NCI-H2081 (cell line): ENCODE results near the gene EXOSC5.
"Not testable (repeated sequence)": the region's sequence is repeated elsewhere in the genome, so short reads cannot be mapped to it uniquely, and the experiment has no call there.

Experiments
- DNase-seq, 2 experiments: peaks; one replicate each; lab custom pipeline; 2025; lab: John Stamatoyannopoulos, UW

The EXOSC5 gene

DNA sequence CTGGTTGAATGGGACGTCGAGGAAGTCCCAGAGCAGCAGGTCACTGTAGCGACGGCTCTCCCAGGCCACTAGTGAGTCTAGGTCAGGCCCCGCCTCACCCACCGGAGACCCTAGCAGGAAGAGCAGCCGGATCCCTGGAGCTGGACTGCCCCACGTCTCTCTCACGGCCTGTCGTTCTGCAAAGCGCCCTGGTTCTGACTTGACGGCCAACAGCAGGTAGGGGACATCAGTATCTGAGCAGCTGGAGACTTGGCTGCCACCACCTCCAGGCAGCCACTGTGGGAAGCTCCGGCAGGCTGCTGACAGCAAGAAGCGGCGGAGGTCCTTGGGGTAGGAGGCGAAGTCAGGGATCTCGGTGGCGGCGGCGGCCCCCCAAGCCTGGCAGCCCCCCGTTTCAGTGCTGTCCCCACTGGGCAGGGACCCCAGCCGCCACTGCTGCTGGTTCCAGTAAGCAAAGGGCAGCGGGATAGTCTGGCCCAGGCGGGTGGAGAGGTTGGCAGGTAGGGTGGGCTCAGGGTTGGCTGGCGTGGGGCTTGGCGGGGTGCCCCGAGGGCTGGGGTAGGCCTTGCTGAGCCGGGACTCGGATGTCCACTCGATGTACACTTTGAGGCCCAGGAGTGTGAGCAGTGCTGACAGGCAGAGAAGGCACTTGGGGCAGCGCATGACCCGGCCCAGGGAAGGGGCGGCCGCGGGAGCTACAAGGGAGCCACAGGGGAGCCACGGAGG, 29.1 kb upstream of the EXOSC5 start:
- no peak for DNase-seq

DNA sequence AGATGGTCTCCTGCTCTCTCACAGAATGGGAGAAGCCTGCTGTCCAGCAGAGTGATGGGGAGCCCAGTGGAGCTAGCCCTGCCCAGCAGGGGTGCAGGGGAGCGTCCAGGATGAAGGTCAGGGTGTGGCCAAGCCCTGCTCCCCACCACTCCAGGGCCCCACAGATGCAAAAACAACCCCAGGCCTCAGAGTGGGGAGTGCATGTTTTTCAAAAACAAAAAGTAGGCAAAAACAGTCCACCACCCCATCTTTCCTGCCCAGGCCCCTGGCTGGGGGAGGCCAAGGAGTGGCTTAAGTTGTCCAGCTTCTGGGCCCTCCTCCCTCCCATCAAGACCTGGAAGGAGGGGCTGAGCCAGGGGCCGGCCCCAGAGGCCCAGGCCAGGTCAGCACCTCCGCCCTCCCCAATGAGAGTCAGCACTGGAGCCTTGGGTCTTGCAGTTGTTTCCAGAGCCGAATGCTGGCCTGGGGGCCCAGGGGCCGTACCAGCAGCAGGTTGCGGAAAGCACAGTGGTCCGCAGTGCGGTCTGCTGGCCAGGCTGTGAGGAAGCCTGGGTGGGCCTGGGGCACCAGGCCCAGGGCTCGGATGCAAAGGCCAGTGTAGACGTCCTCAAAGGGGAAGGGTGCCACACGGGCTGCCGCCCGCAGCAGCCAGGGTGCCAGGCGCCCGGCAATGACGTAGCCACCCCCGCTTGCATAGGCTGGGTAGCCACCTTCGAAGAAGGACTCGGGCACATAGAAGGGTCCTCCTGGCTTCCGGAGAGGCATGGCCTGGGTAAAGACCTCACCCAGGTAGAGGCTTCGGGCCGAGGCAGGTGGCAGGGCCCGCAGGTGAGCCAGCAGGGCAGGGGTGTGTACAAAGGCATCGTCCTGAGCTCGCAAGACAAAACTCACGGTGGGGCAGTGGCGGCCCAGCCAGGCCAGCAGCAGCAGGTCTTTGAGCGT, 28.3 kb upstream of the EXOSC5 start:
- DNase-seq: no peak

DNA sequence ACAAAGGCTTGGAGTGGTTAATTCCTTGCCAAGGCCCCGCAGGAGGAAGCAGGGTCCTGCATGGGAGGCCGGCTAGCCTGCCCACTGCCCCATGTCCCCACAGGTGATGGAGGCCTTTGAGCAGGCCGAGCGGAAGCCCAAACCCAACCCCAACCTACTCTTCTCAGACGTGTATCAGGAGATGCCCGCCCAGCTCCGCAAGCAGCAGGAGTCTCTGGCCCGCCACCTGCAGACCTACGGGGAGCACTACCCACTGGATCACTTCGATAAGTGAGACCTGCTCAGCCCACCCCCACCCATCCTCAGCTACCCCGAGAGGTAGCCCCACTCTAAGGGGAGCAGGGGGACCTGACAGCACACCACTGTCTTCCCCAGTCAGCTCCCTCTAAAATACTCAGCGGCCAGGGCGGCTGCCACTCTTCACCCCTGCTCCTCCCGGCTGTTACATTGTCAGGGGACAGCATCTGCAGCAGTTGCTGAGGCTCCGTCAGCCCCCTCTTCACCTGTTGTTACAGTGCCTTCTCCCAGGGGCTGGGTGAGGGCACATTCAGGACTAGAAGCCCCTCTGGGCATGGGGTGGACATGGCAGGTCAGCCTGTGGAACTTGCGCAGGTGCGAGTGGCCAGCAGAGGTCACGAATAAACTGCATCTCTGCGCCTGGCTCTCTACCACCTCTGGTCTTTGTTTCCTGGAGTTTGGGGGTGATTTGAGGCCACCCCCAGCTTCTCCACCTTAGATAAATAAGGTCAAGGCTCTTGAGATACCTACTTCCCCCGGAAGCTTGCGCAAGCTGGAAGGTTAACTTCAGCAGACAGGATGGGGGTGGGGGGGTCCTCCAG, 27.4 kb upstream of the EXOSC5 start:
- DNase-seq: no peak

DNA sequence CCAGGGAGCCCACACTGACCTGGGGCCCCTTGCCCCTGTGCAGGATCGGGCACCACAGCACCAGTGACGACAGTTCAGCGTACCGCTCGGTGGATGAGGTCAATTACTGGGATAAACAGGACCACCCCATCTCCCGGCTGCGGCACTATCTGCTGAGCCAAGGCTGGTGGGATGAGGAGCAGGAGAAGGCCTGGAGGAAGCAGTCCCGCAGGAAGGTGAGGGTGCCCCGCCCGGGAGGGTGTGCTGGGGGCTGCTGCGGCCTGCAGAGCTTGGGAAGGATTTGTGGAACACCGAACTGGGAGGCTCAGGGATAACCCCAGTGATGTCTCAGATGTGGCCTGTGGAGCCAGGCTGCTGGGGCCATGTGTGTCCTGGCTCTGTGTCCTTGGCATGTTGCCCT, 25.8 kb upstream of the EXOSC5 start:
- no peak for DNase-seq

DNA sequence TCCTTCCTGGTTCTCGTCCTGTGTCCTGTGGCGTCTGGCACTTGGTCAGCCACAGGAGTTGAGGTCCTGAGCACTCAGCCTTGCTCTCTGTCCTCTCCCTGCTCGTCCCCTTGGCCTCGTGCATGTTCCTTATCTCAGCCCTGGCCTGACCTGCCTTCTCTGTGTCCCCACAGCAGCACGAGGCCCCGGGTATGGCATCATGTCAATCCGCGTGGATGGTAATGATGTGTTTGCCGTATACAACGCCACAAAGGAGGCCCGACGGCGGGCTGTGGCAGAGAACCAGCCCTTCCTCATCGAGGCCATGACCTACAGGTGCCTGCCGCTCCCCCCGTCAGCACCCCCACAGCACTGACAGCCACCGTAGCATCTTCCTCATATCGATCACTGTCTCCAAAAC, 25.3 kb upstream of the EXOSC5 start:
- DNase-seq: no peak

DNA sequence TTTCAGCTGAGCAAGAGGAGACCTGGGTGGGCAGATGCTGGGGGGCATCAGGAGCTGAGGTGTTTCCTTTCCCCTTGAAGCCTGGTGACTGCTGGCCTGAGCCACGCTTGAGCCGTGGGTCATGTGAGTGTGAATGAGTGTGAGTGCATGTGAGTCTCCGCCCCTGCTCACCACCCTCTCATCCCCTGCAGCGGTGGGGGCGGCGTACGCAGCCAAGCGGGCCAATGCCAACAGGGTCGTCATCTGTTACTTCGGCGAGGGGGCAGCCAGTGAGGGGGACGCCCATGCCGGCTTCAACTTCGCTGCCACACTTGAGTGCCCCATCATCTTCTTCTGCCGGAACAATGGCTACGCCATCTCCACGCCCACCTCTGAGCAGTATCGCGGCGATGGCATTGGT, 24.8 kb upstream of the EXOSC5 start:
- no peak for DNase-seq

DNA sequence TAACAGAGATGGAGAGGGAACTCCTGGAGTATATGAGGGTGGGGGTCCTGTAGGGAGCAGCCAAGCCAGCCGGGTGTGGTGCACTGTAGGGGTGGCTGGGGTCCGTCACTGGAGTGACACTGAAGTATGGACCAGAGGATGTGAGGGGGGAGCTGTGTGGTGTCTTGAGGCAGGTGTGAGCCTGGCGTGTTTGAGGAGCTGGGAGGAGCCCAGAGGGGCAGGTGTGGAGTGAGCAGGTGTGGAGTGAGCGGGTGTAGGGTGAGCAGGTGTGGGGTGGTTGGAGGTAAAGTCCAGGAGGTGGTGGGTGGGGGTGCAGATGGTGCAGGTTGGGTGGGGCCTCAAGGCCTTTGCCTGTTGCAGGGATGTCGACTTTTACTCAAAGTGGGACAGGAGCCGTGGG, 24.2 kb upstream of the EXOSC5 start:
- peak in 1 of 2 experiments; percentile 14 for DNase-seq

DNA sequence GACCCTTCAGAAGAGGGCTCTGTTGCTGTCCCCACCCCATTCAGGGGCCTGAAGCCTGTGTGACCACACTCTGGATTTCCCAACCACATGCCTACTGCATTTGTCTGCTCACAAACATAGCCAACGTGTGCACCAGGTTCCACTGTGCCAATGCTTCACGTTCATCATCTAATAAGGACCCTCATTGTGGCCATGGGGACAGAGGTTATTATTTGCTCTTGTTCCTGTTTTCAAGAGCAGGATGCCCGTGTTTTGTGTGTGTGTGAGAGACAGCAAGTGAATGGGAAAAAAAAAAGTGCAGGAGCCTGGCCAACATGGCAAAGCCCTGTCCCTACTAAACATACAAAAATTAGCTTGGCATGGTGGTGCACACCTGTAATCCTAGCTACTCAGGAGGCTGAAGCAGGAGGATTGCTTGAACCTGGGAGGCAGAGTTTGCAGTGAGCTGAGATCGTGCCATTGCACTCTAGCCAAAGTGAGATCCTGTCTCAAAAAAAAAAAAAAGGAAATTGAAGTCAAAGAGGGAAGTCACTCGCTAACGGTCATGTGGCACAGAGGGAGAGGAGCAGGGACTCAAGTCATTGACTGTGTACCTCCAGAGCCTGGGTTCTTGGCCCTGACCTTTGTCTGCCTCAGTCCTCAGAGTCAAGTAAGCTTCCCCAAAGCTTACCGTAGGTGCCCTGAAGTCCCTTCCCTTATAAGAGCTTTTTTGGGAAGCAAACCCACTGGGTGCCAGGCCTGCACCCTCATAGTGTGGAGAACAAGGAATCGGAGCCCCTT, 23.1 kb upstream of the EXOSC5 start:
- no peak for DNase-seq

DNA sequence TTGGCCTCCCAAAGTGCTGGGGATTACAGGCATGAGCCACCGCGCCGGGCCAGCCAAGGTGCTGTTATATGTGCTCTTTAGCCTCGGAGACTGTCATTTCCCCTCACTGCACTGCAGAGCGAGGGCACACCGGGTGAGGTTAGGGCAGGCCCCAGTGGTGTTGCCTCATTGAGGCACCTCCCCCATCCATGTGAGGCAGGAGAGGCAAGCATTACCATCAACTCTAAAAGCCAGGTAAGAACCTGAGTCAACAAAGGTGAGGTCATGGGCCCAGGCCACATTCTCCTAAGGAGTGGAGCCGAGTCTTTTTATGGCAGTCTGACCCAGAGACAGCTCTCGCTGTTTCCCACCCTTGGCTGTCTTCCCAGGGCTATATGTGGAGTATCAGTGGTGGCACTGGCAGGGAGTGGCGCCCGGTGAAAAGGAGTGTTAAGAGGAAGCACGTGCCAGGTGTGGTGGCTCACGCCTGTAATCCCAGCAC, 19.1 kb upstream of the EXOSC5 start:
- DNase-seq: no peak

DNA sequence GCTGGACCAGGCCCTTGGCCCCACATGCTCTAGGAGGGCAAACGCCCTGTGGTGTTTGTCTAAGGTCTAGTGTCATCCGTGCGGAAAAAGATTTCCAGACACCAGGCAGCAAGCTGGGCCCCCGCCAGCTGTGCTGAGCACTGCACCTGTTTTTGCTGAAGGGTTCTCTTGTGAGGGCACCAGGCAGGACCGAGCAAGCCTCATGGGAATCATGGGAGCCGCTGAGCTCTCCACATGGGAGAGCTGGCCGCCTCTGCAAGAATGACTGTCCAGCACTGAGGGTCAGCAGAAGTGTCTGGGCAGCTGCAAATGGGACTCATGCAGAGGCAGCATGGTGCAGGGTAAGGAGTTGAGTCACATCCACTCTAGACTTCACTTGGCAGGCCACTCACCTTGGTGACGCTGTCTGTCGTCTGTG, 18.0 kb upstream of the EXOSC5 start:
- DNase-seq: no peak

DNA sequence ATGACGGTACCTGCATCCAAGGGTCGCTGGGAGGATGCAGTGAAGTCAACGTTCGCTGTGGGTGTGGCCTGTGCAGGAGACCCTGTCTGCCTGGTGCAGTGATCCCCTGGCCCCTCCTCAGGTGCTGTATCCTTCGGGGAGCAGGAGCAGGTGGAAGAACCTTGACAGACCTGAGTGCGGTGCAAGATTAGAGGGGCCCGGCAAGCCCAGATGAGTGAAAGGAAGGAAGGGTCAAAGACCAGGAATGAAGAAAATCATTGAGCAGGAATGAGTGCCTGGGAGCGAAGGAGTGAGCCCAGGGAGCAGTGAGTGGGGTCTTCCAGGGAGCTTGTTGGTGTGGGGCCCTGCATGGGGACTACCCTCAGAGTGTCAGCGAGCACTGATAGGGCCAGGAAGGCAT, 17.3 kb upstream of the EXOSC5 start:
- DNase-seq: no peak

DNA sequence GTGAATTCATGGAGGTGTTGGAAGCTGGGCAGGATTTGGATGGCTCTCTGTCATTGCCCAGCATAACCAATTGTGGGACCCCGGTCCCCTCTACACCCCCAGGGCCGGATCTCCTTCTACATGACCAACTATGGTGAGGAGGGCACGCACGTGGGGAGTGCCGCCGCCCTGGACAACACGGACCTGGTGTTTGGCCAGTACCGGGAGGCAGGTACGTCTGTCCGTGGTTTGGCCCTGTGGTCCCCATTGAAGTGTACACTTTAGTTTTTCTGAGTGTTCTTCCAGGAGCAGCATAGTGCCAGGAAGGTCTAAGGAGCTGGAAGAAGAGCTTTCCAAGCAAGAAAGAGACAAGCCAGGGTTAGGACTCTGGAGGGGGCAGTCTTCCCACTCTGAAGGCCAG, 16.8 kb upstream of the EXOSC5 start:
- DNase-seq: no peak

DNA sequence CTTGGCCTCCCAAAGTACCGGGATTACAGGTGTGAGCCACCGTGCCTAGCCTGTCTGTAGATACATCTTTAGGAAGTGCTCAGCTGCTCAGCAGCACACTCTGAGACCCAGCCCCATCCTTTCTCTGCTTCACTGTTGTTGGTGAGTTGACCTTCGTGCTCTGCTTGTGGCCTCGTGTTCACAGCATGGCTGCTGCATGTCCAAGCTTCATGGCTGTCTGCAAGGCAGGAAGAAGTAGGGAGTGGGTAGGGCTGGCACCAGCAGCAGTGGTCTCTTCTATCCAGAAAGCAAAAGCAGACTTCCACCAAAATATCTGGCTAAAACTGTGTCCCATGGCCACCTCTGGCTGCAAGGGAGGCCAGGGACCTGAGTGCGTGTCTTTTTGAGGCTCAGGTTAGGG, 15.8 kb upstream of the EXOSC5 start:
- no peak for DNase-seq

DNA sequence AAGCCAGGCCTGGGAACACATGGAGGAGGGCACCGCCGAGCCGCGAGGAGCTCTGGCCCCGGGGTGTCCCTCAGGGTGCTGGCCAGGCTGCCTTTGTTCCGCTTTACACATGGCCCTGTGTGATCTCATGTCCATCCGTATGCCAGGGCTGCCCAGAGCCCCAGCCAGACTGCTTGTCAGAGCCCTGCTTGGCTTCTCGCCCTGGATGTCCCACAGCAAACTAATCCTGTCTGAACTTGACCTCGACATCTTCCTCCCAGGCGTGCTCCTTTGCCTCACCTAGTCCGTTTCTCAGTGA, 14.8 kb upstream of the EXOSC5 start:
- no peak for DNase-seq

DNA sequence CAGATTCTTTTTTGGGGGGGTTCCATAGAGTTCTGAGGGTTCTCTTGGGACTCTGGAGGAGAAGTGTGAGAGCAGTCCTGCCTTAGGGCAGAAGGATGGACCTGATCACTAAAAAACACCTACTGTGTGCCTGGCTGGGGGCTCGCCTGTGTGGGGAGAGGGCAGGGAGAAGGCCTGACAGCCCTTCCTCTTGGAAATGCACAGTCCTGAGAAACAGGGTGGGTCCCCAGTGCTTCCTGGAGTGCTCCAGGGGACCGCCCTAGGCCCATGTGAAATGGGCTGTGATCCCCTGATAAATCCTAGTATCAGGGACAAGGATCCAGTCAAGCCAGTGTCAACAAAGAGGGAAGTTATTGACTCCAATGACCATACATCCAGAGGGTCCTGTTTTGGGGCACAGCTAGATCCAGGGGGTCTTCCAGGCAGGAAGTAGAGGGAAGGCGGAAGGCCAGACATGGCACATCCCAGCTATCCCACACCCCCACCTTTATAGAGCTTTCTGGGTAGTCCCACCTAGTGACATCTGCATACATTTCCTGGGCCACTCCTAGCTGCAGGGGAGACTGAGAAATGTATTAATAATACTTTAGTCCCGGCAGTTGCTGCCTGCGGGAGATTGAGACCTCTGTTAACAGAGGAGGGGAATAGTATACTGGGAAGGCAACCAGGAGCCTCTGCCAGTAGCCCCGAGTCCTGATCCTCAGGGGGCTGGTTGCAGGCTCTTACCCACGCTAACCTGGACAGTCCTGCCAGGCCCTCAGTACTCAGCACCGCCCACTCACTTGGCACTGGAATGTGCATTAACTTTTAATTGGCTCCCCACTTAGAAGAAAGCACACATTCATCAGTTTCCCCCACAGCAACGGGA, 14.2 kb upstream of the EXOSC5 start:
- no peak for DNase-seq

DNA sequence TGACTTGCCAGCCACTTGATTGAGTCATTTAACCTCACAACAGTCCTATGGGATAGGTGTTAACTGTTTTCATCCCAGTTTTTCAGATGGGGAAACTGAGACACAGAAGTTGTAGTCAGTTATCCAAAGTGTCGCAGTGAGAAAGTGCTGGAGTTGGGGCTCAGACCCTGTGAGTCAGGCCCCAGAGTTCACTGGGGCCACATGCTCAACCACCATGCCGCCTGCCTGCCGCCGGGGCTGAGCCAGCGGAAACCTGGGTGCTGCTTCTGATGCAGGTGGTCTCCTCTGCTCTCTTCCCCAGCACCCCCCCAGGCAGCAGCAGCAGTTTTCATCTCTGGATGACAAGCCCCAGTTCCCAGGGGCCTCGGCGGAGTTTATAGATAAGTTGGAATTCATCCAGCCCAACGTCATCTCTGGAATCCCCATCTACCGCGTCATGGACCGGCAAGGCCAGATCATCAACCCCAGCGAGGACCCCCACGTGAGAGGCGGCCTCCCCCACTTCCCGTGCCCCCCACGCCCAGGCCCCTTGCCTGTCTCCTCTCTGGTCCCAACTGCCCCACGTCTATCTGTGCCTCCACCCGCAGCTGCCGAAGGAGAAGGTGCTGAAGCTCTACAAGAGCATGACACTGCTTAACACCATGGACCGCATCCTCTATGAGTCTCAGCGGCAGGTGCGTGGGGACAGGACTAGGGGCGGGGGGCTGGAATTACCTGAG, 13.3 kb upstream of the EXOSC5 start:
- DNase-seq: no peak

DNA sequence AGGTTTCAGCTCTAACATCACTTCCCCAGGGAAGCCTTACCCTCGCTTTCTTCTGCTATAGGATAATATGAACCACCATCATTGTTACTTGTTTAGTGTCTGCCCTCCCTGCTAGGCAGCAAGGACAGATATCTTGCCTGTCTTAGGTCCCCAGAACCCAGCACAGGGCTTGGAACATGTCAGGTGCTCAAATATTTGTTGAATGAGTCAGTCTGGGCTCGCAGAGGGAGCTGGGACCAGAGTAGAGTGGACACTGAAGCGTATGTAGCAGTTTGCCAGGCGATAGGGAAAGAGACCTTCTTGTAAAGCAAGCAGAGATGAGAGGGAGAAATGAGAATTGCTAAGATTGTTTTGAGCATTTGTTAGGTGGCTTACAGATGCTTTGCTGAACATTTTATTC, 12.1 kb upstream of the EXOSC5 start:
- DNase-seq: no peak

DNA sequence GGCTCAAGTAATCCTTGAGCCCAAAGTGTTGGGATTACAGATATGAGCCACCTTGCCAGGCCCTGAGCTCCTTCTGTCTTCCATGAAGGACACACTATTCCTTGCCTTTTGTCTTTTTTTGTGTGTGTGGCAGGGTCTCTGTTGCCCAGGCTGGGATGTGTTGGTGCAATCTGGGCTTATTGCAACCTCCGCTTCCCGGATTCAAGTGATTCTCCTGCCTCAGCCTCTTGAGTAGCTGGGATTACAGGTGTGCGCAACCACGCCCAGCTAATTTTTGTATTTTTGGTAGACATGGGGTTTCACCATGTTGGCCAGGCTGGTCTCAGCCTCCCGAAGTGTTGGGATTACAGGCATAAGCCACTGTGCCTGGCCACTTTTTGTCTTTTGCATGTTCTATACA, 11.7 kb upstream of the EXOSC5 start:
- not testable (repeated sequence) for DNase-seq

DNA sequence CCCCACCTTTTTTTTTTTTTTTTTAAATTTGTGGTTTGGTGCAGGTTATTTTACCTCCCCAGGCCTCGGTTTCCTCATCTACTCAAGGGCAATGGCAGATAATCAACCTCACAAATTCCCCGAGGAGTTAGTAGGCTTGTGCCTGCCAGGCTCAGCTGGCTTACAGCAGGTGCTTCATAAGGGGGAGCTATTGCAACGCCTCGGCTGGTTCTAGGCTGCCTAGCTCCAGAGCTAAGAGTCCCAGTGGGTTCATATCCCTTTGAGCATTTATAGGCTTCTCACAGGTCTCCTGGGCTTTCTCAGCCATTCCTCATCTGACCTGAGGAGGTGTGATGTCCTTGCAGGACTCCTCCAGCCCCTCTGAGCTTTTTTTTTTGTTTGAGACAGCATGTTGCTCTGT, 11.1 kb upstream of the EXOSC5 start:
- DNase-seq: no peak

DNA sequence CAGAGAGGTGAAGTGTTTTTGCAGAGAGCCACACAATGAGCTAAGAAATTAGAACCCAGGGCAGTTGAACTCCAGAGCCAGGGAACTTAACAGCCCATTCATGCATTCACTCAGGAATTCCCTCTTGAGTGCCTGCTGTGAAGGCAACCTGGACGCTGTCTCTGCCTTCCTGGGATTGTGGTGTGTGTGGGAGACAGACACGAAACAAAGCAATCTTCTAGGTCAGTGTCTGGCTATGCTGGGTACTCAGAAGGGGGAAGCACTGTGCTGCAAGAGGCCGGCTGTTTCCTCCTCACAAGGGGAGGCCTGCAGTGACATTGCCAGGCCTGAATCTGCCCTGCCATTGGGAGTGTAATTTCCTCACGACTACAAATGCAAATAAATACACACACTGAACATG, 10.1 kb upstream of the EXOSC5 start:
- no peak for DNase-seq
